ENCODE results near the gene CRYM. TPM values are rescaled to one million over a fixed set of nuclear protein-coding genes. Genes with fewer than 3 reads are reported as not detected.

Gene CRYM
- total RNA-seq, 4 donors from 2014 or later: 0.27 to 0.79 TPM; not detected in 2

DNA sequence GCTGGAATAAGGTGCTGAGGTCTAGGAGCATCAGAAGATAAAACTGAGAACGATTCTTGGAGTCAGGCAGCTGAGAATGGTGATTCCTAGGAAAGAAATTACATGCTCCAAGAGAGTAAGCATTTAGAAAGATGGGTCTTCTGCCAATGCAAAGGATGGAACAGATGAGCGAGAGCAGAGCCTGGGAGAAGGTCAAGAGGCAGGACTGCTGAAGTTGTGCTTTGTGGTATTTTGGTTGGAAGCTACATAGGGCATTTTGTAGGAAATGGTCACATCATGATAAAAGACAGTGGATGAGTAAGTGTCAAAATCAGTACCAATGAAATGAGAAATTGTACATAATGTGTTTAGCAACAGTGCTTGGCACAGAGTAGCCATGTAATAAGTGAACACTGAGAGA, 1.4 kb upstream of the CRYM start:
- no peaks in the 10 kb centered on the region for H3K36me3 ChIP-seq
- ATAC-seq: no peak
- H3K9me3 ChIP-seq: no peaks in the 10 kb centered on the region
- H3K27me3 ChIP-seq: peaks cover 55% of the 10 kb centered on the region
- peaks cover 0 to 24% (median 0%) of the 10 kb centered on the region in 3 donors for H3K4me1 ChIP-seq
- TF ChIP-seq, protein P1, sequence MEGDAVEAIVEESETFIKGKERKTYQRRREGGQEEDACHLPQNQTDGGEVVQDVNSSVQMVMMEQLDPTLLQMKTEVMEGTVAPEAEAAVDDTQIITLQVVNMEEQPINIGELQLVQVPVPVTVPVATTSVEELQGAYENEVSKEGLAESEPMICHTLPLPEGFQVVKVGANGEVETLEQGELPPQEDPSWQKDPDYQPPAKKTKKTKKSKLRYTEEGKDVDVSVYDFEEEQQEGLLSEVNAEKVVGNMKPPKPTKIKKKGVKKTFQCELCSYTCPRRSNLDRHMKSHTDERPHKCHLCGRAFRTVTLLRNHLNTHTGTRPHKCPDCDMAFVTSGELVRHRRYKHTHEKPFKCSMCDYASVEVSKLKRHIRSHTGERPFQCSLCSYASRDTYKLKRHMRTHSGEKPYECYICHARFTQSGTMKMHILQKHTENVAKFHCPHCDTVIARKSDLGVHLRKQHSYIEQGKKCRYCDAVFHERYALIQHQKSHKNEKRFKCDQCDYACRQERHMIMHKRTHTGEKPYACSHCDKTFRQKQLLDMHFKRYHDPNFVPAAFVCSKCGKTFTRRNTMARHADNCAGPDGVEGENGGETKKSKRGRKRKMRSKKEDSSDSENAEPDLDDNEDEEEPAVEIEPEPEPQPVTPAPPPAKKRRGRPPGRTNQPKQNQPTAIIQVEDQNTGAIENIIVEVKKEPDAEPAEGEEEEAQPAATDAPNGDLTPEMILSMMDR (IDR thresholded peaks at IDR 0.05): no peak
- TF ChIP-seq EP300 (IDR thresholded peaks at IDR 0.05) (no peak), POLR2A (IDR thresholded peaks at IDR 0.05) (no peak)
- no peak overlapping the region for H3K27ac ChIP-seq
- WGBS, 2 donors (ENCODE audit: low coverage in 1 of 2): 31 to 68% methylated on average over 2 of the region's 2 CpGs
- H3K4me3 ChIP-seq: no peak overlapping the region

DNA sequence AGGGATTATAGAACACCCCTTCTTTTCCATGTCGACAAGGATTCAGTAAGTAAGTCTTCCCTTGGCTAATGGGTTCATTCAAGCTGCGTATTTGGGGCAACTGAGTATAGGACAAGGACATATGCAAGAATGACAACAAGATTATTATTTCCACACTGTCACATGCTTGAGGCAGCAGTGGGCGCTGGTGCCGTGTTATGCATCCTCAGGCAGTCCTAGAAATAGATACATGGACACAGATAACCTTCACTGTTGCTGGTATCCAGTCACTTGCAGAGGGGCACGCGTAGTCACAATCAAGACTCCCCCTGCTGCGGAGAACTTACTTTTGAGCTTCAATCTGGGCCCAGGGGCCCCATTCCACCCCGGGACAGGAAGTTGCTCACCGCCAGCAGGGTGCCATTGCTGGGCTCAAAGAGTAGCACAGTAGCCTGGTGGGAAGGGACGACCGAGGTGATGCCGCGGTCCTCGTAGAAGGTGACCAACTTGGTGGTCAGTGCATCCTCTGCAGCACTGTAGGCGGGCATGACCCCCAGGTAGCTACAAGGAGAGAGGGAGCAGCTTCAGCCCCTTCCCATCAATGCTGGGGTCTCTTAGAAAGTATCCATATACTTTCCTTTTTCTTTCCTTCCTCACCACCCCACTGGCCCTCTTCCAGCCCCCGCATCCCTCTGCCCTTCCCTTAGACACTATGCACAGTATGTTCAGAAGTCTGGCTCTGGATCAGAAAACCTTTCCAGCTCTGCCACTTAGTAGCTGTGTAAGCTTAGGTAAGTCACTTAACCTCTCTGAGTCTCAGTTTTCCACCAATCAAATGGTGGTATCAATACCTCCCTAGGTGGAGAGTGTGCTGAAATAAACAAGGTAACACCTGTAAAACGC, 804 bp downstream of the CRYM start:
- no peaks in the 10 kb centered on the region for H3K9me3 ChIP-seq
- ATAC-seq: no peak
- H3K4me1 ChIP-seq: peaks cover 0 to 13% (median 0%) of the 10 kb centered on the region in 3 donors
- peaks cover 53% of the 10 kb centered on the region for H3K27me3 ChIP-seq
- WGBS, 2 donors (ENCODE audit: low coverage in 1 of 2): 61 to 71% methylated on average over 5 to 7 of the region's 17 CpGs
- no peak for TF ChIP-seq EP300 (IDR thresholded peaks at IDR 0.05)
- TF ChIP-seq, protein P1 (IDR thresholded peaks at IDR 0.05): no peak
- no peak for TF ChIP-seq POLR2A (IDR thresholded peaks at IDR 0.05)
- TF ChIP-seq POLR2AphosphoS5 (IDR thresholded peaks at IDR 0.05): no peak
- no peaks in the 10 kb centered on the region for H3K36me3 ChIP-seq
- H3K27ac ChIP-seq: no peak overlapping the region
- peak overlapping the region in 1 of 2 donors; percentile 43 for H3K4me3 ChIP-seq

DNA sequence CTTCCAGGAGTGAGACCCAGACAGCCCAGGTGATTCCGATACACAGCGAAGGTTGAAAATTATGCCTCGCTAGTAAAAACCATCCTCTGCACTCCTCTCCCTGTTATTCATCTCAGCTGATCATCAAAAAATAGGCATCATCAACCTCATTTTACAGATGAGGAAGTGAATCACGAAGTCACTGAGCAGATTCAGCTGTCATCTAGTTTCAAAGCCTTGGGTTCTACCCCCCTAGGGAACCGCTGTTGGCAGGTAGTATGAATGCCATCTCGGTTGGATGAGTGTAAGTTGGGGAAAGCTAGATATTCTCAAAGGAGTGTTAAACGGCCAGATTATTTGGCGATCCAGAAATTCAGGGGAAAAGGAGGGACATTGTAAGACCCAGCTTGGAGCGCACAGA, 2.0 kb downstream of the CRYM start:
- Histone ChIP-seq H3K36me3 (no peaks in the 10 kb centered on the region), H3K27me3 (peaks cover 53% of the 10 kb centered on the region), H3K9me3 (no peaks in the 10 kb centered on the region), H3K4me1 (peaks cover 0 to 13% (median 0%) of the 10 kb centered on the region in 3 donors), H3K27ac (no peak overlapping the region), H3K4me3 (no peak overlapping the region)
- no peak for ATAC-seq
- TF ChIP-seq POLR2AphosphoS5 (IDR thresholded peaks at IDR 0.05) (no peak), POLR2A (IDR thresholded peaks at IDR 0.05) (no peak), EP300 (IDR thresholded peaks at IDR 0.05) (no peak)
- TF ChIP-seq, protein P1 (IDR thresholded peaks at IDR 0.05): no peak
- WGBS, 2 donors (ENCODE audit: low coverage in 1 of 2): 77 to 84% methylated on average over 9 of the region's 9 CpGs

DNA sequence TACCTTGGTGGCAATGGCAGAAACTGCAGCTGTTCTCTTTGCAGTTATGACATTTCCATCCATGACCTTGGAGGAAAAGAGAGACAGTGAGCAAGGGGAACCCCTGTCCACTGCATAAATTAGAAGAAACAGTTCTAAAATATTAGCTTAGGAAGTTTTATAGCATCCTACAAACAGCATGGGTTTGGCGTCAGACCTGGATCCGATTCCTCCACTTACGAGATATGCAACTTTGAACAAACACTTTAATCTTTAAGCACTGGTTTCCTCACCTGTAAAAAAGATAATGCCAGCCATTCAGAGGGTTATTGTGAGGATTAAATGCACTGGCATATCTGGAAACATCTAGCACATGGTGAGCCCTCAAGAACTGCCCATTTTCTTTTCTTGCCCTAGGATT, 2.6 kb downstream of the CRYM start:
- 89 to 96% methylated on average over 3 of the region's 3 CpGs for WGBS, 2 donors (ENCODE audit: low coverage in 1 of 2)
- H3K27me3 ChIP-seq: peaks cover 53% of the 10 kb centered on the region
- H3K36me3 ChIP-seq: no peaks in the 10 kb centered on the region

More for the DNA sequence above, 2.6 kb downstream of the CRYM start:
- peaks cover 0 to 13% (median 0%) of the 10 kb centered on the region in 3 donors for H3K4me1 ChIP-seq
- TF ChIP-seq POLR2AphosphoS5 (IDR thresholded peaks at IDR 0.05): no peak
- no peak for TF ChIP-seq EP300 (IDR thresholded peaks at IDR 0.05)
- no peak for TF ChIP-seq POLR2A (IDR thresholded peaks at IDR 0.05)
- TF ChIP-seq, protein P1 (IDR thresholded peaks at IDR 0.05): no peak
- H3K27ac ChIP-seq: no peak overlapping the region
- ATAC-seq: no peak
- no peak overlapping the region for H3K4me3 ChIP-seq
- no peaks in the 10 kb centered on the region for H3K9me3 ChIP-seq

Measured in gastroesophageal sphincter (tissue), 4 donors.